ENCODE data around the gene IFNL3. TPM values are rescaled to one million over a fixed set of nuclear protein-coding genes. Genes with fewer than 3 reads are reported as not detected.
A peak's percentile ranks its signal among the peaks of the same experiment; 100 is the strongest.

IFNL3 gene
- total and polyA plus RNA-seq, 2 of the 13 experiments (the other 11 are each of a cell fraction or from before 2014, with no cell fraction given), result not detected

GRCh38 chr19:39203372-39204341, 41.1 kb downstream of the IFNL3 start, which contains the start of gene SYCN:
Gene SYCN, minus strand, starts transcription at chr19:39204263. Its CDS starts 9 bp downstream, at chr19:39204254.
- BruUV-seq (replicated peaks), result no TSS peak
- Histone ChIP-seq H3K27me3 (ENCODE audit: control insufficient read depth in 1 of 2, insufficient read depth in 2 of 2, low read length in 2 of 2) (peaks cover 6 to 52% of the 10 kb centered on the region in 2 experiments), H4K20me1 (ENCODE audit: insufficient read depth, low read length) (no peaks in the 10 kb centered on the region), H3K36me3 (replicated peaks in 1 of 2; ENCODE audit: control insufficient read depth in 1 of 2, insufficient read depth in 2 of 2, low read length in 2 of 2) (no peaks in the 10 kb centered on the region), H3K27ac (ENCODE audit: extremely low read length, insufficient read depth, low read length) (no peak within 1 kb of the TSS), H3K79me2 (ENCODE audit: insufficient read depth, low read length) (no peaks in the 10 kb centered on the region), H3K9ac (ENCODE audit: insufficient read depth, low read depth, low read length) (no peak within 1 kb of the TSS), H2AFZ (ENCODE audit: low read length) (no peak within 1 kb of the TSS), H3K9me3 (ENCODE audit: low read length) (no peaks in the 10 kb centered on the region), H3K4me1 (ENCODE audit: insufficient read depth, low read length) (peaks cover 9% of the 10 kb centered on the region; the same call in 1 of the 2 replicates), H3K4me2 (ENCODE audit: low read depth, low read length) (no peak within 1 kb of the TSS), H3K4me3 (replicated peaks in 1 of 3; ENCODE audit: insufficient read depth in 1 of 3, low read depth in 2 of 3, low read length in 3 of 3) (no peak within 1 kb of the TSS)
- no peak for DNase-seq (ENCODE audit: low spot score)
- no peak for FAIRE-seq
- peak; percentile 28; the same call in 2 of the 3 replicates for ATAC-seq
- in situ Hi-C loops (cut with HindIII; ENCODE audit: extremely low pct_ligation_motif_present, low pct_unique_long_range_greater_than_20kb), result no loop called here
- POLR2A ChIA-PET, result interaction anchor here (1.4 kb wide), 1 partner anchor 273 kb away, joined by 3 read pairs; the partner anchor contains the start of genes MRPS12 and SARS2
- intact Hi-C loops (cut with micrococcal nuclease; ENCODE audit: unreplicated experiment), result no loop called here
- 42% methylated on average over 18 of the region's 57 CpGs for WGBS (ENCODE audit: low lambda C conversion rate)
- TF ChIP-seq DPF2 (CRISPR knock-in tag; IDR thresholded peaks at IDR 0.05; ENCODE audit: borderline replicate concordance, low read depth) (no peak), REST (IDR thresholded peaks at IDR 0.05; ENCODE audit: borderline replicate concordance in 1 of 2, low read depth in 1 of 2, low read length in 2 of 2) (no peak), ZNF34 (CRISPR knock-in tag; IDR thresholded peaks at IDR 0.05; ENCODE audit: borderline replicate concordance) (no peak), ZNF800 (CRISPR knock-in tag; IDR thresholded peaks at IDR 0.05) (peak; percentile 86), HNRNPLL (IDR thresholded peaks at IDR 0.05; ENCODE audit: low read depth, low read length, poor library complexity, severe bottlenecking) (peak; percentile 42), ESRRA (CRISPR knock-in tag; IDR thresholded peaks at IDR 0.05; ENCODE audit: low read depth) (no peak), ZNF766 (CRISPR knock-in tag; IDR thresholded peaks at IDR 0.05; ENCODE audit: borderline replicate concordance) (no peak), ZBTB7B (CRISPR knock-in tag; IDR thresholded peaks at IDR 0.05) (no peak)
- CTCF ChIA-PET (ENCODE audit: low intra/inter-chr PET ratio, low total read pairs), result no interaction called here
